ENCODE measurements around the gene CHI3L2. TPM values are rescaled to one million over a fixed set of nuclear protein-coding genes. Genes with fewer than 3 reads are reported as not detected.

Gene CHI3L2
- total RNA-seq, 1 experiment from 2014 or later, result 0.77 TPM

DNA sequence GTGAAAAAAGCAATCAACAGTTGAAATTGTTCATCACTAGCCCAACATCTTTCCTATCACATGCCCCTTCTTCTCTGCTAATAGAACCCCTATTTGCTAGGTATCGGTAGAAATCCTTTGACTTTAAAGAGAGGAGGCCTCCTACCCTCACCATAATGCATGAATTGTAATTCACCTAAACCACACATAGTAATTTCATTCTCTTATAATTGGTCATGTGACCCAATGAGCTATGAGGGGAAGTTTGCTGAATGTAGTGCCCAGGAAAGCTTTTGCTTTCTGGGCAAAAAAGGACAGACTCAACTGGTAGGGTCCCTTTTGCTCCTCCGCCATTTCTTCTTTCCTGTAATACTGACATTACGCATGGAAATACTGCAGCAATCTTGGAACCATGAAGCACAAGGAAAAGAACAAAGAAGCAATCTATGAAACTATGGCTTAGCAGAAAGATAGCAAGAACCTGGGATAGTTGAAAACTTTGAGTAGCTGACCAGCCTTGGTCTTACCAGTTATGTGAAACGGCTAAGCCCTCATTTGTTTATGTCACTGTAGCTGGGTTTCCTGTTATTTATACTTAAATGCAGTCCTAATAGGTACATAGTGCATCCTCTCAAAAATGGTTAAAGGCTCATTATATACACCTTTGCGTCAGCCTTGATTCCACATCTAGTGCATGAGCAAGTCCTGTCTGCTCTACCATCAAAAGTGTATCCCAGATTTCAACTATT lies 10.2 kb upstream of the CHI3L2 start:
- TF ChIP-seq TCF7L2 (IDR thresholded peaks at IDR 0.05; ENCODE audit: low read depth, low read length) (no peak), SIN3A (IDR thresholded peaks at IDR 0.05; ENCODE audit: borderline replicate concordance, insufficient read depth, low read depth, low read length) (no peak), POLR2AphosphoS5 (IDR thresholded peaks at IDR 0.05; ENCODE audit: low read depth, low read length) (no peak)
- TF ChIP-seq, protein P1, sequence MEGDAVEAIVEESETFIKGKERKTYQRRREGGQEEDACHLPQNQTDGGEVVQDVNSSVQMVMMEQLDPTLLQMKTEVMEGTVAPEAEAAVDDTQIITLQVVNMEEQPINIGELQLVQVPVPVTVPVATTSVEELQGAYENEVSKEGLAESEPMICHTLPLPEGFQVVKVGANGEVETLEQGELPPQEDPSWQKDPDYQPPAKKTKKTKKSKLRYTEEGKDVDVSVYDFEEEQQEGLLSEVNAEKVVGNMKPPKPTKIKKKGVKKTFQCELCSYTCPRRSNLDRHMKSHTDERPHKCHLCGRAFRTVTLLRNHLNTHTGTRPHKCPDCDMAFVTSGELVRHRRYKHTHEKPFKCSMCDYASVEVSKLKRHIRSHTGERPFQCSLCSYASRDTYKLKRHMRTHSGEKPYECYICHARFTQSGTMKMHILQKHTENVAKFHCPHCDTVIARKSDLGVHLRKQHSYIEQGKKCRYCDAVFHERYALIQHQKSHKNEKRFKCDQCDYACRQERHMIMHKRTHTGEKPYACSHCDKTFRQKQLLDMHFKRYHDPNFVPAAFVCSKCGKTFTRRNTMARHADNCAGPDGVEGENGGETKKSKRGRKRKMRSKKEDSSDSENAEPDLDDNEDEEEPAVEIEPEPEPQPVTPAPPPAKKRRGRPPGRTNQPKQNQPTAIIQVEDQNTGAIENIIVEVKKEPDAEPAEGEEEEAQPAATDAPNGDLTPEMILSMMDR (IDR thresholded peaks at IDR 0.05), result no peak
- TF ChIP-seq, protein P2, sequence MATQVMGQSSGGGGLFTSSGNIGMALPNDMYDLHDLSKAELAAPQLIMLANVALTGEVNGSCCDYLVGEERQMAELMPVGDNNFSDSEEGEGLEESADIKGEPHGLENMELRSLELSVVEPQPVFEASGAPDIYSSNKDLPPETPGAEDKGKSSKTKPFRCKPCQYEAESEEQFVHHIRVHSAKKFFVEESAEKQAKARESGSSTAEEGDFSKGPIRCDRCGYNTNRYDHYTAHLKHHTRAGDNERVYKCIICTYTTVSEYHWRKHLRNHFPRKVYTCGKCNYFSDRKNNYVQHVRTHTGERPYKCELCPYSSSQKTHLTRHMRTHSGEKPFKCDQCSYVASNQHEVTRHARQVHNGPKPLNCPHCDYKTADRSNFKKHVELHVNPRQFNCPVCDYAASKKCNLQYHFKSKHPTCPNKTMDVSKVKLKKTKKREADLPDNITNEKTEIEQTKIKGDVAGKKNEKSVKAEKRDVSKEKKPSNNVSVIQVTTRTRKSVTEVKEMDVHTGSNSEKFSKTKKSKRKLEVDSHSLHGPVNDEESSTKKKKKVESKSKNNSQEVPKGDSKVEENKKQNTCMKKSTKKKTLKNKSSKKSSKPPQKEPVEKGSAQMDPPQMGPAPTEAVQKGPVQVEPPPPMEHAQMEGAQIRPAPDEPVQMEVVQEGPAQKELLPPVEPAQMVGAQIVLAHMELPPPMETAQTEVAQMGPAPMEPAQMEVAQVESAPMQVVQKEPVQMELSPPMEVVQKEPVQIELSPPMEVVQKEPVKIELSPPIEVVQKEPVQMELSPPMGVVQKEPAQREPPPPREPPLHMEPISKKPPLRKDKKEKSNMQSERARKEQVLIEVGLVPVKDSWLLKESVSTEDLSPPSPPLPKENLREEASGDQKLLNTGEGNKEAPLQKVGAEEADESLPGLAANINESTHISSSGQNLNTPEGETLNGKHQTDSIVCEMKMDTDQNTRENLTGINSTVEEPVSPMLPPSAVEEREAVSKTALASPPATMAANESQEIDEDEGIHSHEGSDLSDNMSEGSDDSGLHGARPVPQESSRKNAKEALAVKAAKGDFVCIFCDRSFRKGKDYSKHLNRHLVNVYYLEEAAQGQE (IDR thresholded peaks at IDR 0.05; ENCODE audit: insufficient read depth in 1 of 2, low read depth in 2 of 2, low read length in 1 of 2), result no peak
- H3K9me3 ChIP-seq (ENCODE audit: control insufficient read depth, insufficient read depth, low read depth, low read length), result no peaks in the 10 kb centered on the region
- H3K4me1 ChIP-seq (ENCODE audit: control insufficient read depth, insufficient read depth, low read length), result peaks cover under 1% of the 10 kb centered on the region; the same call in 1 of the 2 replicates
- no peak for ATAC-seq
- H3K36me3 ChIP-seq (ENCODE audit: control insufficient read depth, insufficient read depth, low read length), result no peaks in the 10 kb centered on the region
- H3K27me3 ChIP-seq (ENCODE audit: control insufficient read depth, insufficient read depth, low read length), result no peaks in the 10 kb centered on the region
- in situ Hi-C loops (cut with HindIII; ENCODE audit: low pct_unique_long_range_greater_than_20kb, low sequenced_read_pairs) (no loop called here), intact Hi-C loops (cut with micrococcal nuclease; ENCODE audit: unreplicated experiment) (no loop called here)
- BruUV-seq (replicated peaks), result no TSS peak
- H3K27ac ChIP-seq (ENCODE audit: low read length), result no peak overlapping the region
- CTCF ChIA-PET, result no interaction called here
- H3K4me3 ChIP-seq (ENCODE audit: low read depth in 2 of 2, low read length in 2 of 2), result no peak overlapping the region
- POLR2A ChIA-PET, result no interaction called here
- DNase-seq (ENCODE audit: low read depth, low spot score), result no peak

DNA sequence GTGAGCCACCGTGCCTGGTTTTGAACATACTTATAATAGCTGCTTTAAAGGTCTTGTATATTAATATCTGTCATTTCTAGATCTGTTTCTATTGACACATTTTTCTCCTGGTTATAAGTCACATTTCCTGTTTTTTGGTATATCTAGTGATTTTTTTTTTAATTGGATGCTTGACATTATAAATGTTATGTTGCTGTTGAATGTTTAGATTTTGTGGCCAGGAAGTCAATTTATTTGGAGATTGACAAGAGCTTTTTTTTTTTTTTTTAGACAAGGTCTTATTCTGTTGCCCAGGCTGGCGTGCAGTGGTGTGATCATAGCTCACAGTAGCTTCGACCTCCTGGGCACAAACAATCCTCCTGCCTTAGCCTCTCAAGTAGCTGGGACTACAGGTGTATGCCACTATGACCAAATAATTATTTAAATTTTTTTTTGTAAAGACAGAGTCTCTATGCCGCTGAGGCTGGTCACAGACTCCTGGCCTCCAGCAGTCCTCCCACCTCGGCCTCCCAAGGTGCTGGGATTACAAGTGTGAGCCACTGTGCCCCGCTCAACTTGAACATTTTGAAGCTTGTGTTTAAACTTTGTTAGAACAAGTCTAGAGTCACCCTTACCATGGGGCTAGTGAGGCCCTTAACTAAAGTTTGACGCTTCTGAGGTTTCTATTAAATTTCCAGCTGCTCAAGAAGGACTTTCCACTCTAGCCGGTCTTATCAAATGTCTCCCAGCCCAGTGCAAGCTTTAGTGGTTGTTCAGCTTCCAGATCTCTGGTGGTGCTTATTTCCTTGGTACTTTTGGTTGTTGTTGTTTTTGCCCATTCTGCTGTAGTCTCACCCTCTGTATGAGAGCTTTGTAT lies 8.6 kb upstream of the CHI3L2 start:
- no peak overlapping the region for H3K27ac ChIP-seq (ENCODE audit: low read length)
- peaks cover 3% of the 10 kb centered on the region; the same call in 1 of the 2 replicates for H3K4me1 ChIP-seq (ENCODE audit: control insufficient read depth, insufficient read depth, low read length)
- no peaks in the 10 kb centered on the region for H3K9me3 ChIP-seq (ENCODE audit: control insufficient read depth, insufficient read depth, low read depth, low read length)
- no peaks in the 10 kb centered on the region for H3K36me3 ChIP-seq (ENCODE audit: control insufficient read depth, insufficient read depth, low read length)
- H3K4me3 ChIP-seq (ENCODE audit: low read depth in 2 of 2, low read length in 2 of 2), result no peak overlapping the region
- DNase-seq (ENCODE audit: low read depth, low spot score) (no peak), ATAC-seq (no peak)
- TF ChIP-seq, protein P2 (IDR thresholded peaks at IDR 0.05; ENCODE audit: insufficient read depth in 1 of 2, low read depth in 2 of 2, low read length in 1 of 2), result no peak
- TF ChIP-seq, protein P1 (IDR thresholded peaks at IDR 0.05), result no peak
- TF ChIP-seq SIN3A (IDR thresholded peaks at IDR 0.05; ENCODE audit: borderline replicate concordance, insufficient read depth, low read depth, low read length), result no peak
- TF ChIP-seq TCF7L2 (IDR thresholded peaks at IDR 0.05; ENCODE audit: low read depth, low read length), result no peak
- TF ChIP-seq POLR2AphosphoS5 (IDR thresholded peaks at IDR 0.05; ENCODE audit: low read depth, low read length), result no peak
- no TSS peak for BruUV-seq (replicated peaks)
- H3K27me3 ChIP-seq (ENCODE audit: control insufficient read depth, insufficient read depth, low read length), result no peaks in the 10 kb centered on the region
- in situ Hi-C loops (cut with HindIII; ENCODE audit: low pct_unique_long_range_greater_than_20kb, low sequenced_read_pairs) (no loop called here), intact Hi-C loops (cut with micrococcal nuclease; ENCODE audit: unreplicated experiment) (no loop called here)
- ChIA-PET CTCF (no interaction called here), POLR2A (no interaction called here)

All from Panc1 (cell line).